H1 (cell line): Measurements from ENCODE around the gene RNF44. TPM values are rescaled to one million over a fixed set of nuclear protein-coding genes. Genes with fewer than 3 reads are reported as not detected.

ENCODE experiments used
- KDM4A ChIP-seq: IDR thresholded peaks from one replicate; pipeline ENCODE4 v1.7.1; 2012; ENCODE audit warnings: low read depth, mild to moderate bottlenecking, moderate library complexity, low read length, inconsistent platforms; ENCODE audit not compliant: severe bottlenecking
- polyA plus RNA-seq, 7 experiments: library from polyadenylated mRNA; depleted of rRNA in 3 of 7; stranded (reverse) in 5 of 7; unstranded in 2 of 7; fragments of >200 nt in 5 of 7; fragments of 200-250 nt in 2 of 7; gene quantifications; 1 replicate in 5 of 7; 2 replicates in 1 of 7; 4 replicates in 1 of 7; pipeline versions ENCODE4 v1.2.1 to v1.2.3, GENCODE V29; 2011 to 2013; ENCODE audit warnings: missing spikeins in 2 of 7, mixed read lengths in 2 of 7
- total RNA-seq: library from RNA; stranded (reverse); fragmentation: NEBNext Ultra II Directional; extraction: Animal tissue kit (Norgen Biotek cat#: 25700); gene quantifications from 2 replicates; pipeline ENCODE4 v1.2.1, GENCODE V29; 2021
- TF ChIP-seq, protein P1 (sequence below): IDR thresholded peaks from 2 replicates; pipeline ENCODE4 v1.6.1; 2012; ENCODE audit warnings: low read length, inconsistent platforms

The RNF44 gene
- total and polyA plus RNA-seq, 2 of the 8 experiments (the other 6 are each of a cell fraction or from before 2014, with no cell fraction given): 54.7 to 164 TPM

DNA sequence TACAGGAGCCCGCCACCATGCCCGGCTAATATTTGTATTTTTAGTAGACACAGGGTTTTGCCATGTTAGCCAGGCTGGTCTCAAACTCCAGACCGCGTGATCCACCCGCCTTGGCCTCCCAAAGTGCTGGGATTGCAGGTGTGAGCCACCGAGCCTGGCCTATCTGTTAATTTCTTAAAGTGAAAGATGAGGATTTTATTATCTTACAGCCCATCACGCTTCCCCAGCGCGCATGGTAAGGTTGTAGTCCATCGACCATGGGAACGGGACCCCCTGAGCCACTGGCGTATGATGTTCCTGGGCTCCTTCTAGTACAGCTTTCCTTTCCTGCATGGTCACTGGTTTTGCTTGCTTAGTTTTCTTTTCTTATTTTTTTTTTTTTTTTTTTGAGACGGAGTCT lies 20.6 kb upstream of the RNF44 start (continued):
- TF ChIP-seq, protein P1, sequence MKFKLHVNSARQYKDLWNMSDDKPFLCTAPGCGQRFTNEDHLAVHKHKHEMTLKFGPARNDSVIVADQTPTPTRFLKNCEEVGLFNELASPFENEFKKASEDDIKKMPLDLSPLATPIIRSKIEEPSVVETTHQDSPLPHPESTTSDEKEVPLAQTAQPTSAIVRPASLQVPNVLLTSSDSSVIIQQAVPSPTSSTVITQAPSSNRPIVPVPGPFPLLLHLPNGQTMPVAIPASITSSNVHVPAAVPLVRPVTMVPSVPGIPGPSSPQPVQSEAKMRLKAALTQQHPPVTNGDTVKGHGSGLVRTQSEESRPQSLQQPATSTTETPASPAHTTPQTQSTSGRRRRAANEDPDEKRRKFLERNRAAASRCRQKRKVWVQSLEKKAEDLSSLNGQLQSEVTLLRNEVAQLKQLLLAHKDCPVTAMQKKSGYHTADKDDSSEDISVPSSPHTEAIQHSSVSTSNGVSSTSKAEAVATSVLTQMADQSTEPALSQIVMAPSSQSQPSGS: no peak
- TF ChIP-seq KDM4A: no peak
